D721Med (cell line): ENCODE measurements around the gene MYL2.
A peak's percentile ranks its signal among the peaks of the same experiment; 100 is the strongest.

Source experiments
- DNase-seq: peaks from one replicate; pipeline ENCODE4 v3.0.0; 2011; ENCODE audit warnings: low spot score; ENCODE audit not compliant: insufficient read length
- FAIRE-seq: peaks from 2 replicates; lab custom pipeline; 2011; peaks lifted over from hg19 to GRCh38; lab: Jason Lieb, UNC
- CTCF ChIP-seq: IDR thresholded peaks from 2 replicates; pipeline ENCODE4 v1.5.1; 2012; ENCODE audit warnings: mild to moderate bottlenecking, control low read depth; ENCODE audit not compliant: insufficient read depth; ENCODE audit errors: missing control alignments

Gene MYL2

GRCh38 chr12:110908377-110909152 is 11.8 kb downstream of the MYL2 start:
- no peak for FAIRE-seq

GRCh38 chr12:110907583-110907982 is 12.8 kb downstream of the MYL2 start:
- TF ChIP-seq CTCF = no peak
- DNase-seq (no peak), FAIRE-seq (no peak)

More at GRCh38 chr12:110908377-110909152, 11.8 kb downstream of the MYL2 start:
- no peak for DNase-seq
- no peak for TF ChIP-seq CTCF

GRCh38 chr12:110906985-110907384 is 13.4 kb downstream of the MYL2 start:
- DNase-seq (no peak), FAIRE-seq (no peak)
- no peak for TF ChIP-seq CTCF

- TF ChIP-seq CTCF = no peak
- DNase-seq = no peak
- no peak for FAIRE-seq
Observed at GRCh38 chr12:110906516-110906915, 13.9 kb downstream of the MYL2 start.

GRCh38 chr12:110906083-110906482 is 14.3 kb downstream of the MYL2 start:
- no peak for FAIRE-seq
- DNase-seq = no peak
- TF ChIP-seq CTCF = peak; percentile 8

- no peak for TF ChIP-seq CTCF
- no peak for FAIRE-seq
Observed at GRCh38 chr12:110903511-110903910, 16.9 kb downstream of the MYL2 start.

GRCh38 chr12:110901401-110901800 is 19.0 kb downstream of the MYL2 start:
- no peak for DNase-seq
- no peak for TF ChIP-seq CTCF
- FAIRE-seq = no peak

More at GRCh38 chr12:110903511-110903910, 16.9 kb downstream of the MYL2 start:
- DNase-seq = no peak
